RWPE1 (cell line): Measurements from ENCODE around the gene PHETA1.
"Not testable (repeated sequence)": the region's sequence is repeated elsewhere in the genome, so short reads cannot be mapped to it uniquely, and the experiment has no call there.

Source experiments
- CTCF ChIA-PET: fragments of 350-600 bp; sonication (Branson Sonifier 250); formaldehyde crosslinking; extraction: SDS; loops from one replicate; lab custom pipeline; 2021; lab: Yijun Ruan, JAX
- POLR2A ChIA-PET: fragments of 400-600 bp; formaldehyde crosslinking; extraction: SDS; loops from one replicate; lab custom pipeline; 2020; ENCODE audit warnings: antibody characterized with exemption; ENCODE audit not compliant: low non-redundant PET; lab: Yijun Ruan, JAX
- DNase-seq: peaks from one replicate; pipeline ENCODE4 v3.0.0; 2012; ENCODE audit warnings: low spot score
- H3K27ac ChIP-seq: fragments of 450-650 bp; 2 replicates; pipeline ENCODE4 v1.5.1; 2017
- TF ChIP-seq, protein P1 (sequence below): fragments of 450-650 bp; conservative IDR thresholded peaks from 2 replicates; pipeline ENCODE4 v1.5.1; 2017; ENCODE audit warnings: low read depth, mild to moderate bottlenecking

Gene PHETA1

DNA sequence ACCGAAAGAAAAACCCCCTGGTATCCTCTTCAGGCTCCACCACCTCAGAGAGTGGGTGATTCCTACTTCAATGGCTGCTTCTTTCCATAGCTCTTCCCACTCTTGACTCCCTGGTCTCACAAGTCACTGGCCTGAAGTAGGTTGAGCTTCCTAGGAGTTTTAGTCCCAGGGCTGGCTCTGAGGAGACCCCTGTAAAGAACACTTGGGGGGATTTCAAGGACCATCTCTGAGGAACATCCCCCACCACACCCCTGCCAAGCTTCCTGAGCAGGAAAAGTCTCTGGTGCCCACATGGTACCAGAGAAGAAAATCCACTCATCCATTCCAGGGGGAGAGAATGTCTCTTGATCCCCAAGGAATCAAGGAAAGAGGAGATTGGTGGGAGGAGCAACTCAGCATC is 25.7 kb downstream of the PHETA1 start:
- CTCF ChIA-PET, result interaction anchor here (0.9 to 1.0 kb wide), 2 partner anchors 16 to 54 kb away, joined by 4 to 5 read pairs; no protein-coding TSS in a partner anchor

DNA sequence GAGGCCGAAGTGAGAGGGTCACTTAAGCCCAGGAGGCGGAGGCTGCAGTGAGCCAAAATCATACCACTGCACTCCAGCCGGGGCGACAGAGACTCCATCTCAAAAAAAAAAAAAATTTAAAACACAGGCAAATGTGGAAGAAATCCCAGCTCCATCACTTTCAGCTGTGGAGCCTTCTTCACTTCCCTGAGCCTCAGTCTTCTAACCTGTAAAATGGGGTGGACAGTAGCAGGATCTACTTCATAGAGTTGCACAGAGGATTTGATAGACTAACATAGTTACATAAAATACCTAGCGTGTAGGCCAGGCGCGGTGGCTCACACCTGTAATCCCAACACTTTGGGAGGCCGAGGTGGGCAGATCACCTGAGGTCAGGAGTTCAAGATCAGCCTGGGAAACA is 26.5 kb downstream of the PHETA1 start:
- TF ChIP-seq, protein P1, sequence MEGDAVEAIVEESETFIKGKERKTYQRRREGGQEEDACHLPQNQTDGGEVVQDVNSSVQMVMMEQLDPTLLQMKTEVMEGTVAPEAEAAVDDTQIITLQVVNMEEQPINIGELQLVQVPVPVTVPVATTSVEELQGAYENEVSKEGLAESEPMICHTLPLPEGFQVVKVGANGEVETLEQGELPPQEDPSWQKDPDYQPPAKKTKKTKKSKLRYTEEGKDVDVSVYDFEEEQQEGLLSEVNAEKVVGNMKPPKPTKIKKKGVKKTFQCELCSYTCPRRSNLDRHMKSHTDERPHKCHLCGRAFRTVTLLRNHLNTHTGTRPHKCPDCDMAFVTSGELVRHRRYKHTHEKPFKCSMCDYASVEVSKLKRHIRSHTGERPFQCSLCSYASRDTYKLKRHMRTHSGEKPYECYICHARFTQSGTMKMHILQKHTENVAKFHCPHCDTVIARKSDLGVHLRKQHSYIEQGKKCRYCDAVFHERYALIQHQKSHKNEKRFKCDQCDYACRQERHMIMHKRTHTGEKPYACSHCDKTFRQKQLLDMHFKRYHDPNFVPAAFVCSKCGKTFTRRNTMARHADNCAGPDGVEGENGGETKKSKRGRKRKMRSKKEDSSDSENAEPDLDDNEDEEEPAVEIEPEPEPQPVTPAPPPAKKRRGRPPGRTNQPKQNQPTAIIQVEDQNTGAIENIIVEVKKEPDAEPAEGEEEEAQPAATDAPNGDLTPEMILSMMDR, result no peak
- ChIA-PET POLR2A (no interaction called here), CTCF (interaction anchor here (0.9 kb wide), 1 partner anchor 17 kb away, joined by 5 read pairs; no protein-coding TSS in a partner anchor)
- H3K27ac ChIP-seq, result no peak overlapping the region
- DNase-seq, result no peak

More for the DNA sequence above, 25.7 kb downstream of the PHETA1 start:
- POLR2A ChIA-PET, result no interaction called here
- TF ChIP-seq, protein P1, result no peak
- DNase-seq, result no peak
- no peak overlapping the region for H3K27ac ChIP-seq

DNA sequence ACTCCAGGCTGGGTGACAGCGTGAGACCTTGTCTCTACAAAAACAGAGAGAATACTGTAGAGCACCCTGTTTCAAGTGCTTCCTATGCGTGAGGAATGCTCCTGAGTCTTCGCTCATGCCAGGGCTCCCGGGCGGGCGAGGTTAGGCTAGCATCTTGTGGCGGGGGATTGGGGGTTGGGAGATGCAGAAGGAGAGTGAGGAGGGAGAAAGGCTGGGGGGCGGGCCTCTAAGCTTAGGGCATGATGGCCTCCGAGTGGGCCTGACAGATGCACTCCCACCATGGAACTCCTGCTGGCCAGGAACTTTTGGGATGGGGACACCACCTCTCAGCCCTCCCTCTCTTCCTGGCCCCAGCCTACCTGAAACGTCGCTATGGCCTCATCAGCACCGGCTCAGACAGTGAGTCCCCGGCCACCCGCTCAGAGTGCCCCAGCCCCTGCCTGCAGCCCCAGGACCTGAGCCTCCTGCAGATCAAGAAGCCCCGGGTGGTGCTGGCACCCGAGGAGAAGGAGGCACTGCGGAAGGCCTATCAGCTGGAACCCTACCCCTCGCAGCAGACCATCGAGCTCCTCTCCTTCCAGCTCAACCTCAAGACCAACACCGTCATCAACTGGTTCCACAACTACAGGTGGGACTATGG is 27.3 kb downstream of the PHETA1 start:
- POLR2A ChIA-PET, result no interaction called here
- H3K27ac ChIP-seq, result no peak overlapping the region
- TF ChIP-seq, protein P1, result no peak
- no peak for DNase-seq
- CTCF ChIA-PET, result no interaction called here

DNA sequence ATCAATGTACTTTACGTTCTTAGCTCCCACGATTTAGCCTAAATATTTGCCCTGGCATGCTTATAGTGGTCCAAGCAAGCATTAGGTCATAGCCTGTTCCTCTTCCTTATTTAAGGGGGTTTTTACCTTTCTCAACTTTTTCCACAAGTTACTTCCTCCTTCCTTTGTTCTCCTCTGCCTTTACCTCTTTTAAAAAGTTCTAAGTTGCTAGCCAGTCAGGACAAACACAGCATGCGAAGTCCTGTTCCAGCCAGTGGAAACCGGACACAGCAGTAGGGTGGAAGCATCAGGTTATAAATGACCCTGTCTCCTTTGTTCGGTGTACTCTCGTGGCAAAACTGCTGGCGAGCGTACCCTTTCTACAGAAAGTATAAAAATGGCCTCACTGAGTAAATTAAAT is 28.2 kb downstream of the PHETA1 start:
- POLR2A ChIA-PET, DNase-seq, H3K27ac ChIP-seq, CTCF ChIA-PET: not testable (repeated sequence)

DNA sequence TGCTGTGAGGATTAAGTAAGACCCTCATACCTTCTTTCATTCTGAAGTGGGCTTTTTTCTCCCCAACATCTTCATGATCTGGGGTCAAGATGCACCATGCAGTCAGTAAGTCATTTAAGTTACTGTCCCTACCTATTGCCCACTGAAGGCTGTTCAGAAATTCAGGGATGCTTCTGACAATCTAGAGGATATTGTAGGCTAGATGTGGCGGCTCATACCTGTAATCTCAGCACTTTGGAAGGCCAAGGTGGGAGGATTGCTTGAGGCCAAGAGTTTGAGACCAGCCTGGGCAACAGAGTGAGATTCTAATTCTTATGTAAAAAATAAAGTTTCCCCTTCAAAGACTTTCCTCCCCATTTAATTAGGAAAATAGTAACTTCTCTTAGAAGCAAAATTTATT is 28.7 kb downstream of the PHETA1 start:
- ChIA-PET POLR2A (no interaction called here), CTCF (interaction anchor here (0.6 kb wide), 1 partner anchor 857 kb away, joined by 5 read pairs; no protein-coding TSS in a partner anchor)
- TF ChIP-seq, protein P1, result no peak
- DNase-seq, result no peak
- H3K27ac ChIP-seq, result no peak overlapping the region

DNA sequence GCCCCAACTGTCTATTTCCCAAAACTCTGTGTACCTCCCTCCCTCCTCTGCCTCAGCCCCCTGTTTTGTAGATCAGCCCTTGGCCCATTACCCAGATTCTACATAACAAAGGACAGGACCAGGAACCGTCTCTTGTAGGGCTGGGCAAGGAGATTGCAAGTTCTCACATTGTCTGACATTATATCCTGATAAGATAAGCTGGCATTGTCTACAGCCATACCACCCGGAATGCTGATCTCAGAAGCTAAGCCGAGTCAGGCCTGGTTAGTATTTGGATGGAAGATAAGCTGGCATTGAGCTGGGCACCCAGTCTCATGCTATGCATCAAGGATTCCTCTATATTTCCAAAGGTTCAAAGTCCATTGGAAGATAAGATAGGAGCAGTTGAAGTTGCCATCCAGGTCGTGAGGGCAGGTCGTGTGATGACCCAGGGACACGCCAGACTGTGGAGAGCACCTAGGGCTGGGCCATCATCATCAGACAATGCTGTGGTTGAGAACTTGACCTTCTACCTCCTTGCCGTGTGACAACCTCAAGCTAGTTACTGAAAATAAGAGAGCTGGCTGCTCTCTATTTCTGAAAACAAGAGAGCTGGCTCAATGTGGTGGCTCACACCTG is 29.5 kb downstream of the PHETA1 start:
- ChIA-PET POLR2A (no interaction called here), CTCF (interaction anchor here (0.6 kb wide), 2 partner anchors 18 to 73 kb away, joined by 3 to 4 read pairs; no protein-coding TSS in a partner anchor)
- TF ChIP-seq, protein P1, result no peak

DNA sequence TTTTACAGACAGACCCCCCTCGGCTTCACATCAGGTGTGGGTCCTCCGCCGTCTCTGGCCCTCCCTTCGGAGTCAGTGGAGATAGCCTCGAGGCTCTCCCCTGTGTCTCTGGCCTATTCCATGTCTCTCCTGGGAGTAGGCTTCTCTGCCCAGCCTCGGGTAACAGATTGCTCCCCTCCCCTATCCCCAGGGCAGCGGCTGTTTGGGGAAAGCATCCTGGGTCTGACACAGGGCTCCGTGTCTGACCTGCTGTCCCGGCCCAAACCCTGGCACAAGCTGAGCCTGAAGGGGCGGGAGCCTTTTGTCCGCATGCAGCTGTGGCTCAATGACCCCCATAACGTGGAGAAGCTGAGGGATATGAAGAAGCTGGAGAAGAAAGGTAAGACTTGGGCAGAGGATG is 30.8 kb downstream of the PHETA1 start:
- ChIA-PET POLR2A (no interaction called here), CTCF (no interaction called here)
- no peak for DNase-seq
- no peak overlapping the region for H3K27ac ChIP-seq
- TF ChIP-seq, protein P1, result no peak

More for the DNA sequence above, 29.5 kb downstream of the PHETA1 start:
- H3K27ac ChIP-seq, result no peak overlapping the region
- DNase-seq, result no peak
